Measurements from ENCODE around the gene CP.

DNA sequence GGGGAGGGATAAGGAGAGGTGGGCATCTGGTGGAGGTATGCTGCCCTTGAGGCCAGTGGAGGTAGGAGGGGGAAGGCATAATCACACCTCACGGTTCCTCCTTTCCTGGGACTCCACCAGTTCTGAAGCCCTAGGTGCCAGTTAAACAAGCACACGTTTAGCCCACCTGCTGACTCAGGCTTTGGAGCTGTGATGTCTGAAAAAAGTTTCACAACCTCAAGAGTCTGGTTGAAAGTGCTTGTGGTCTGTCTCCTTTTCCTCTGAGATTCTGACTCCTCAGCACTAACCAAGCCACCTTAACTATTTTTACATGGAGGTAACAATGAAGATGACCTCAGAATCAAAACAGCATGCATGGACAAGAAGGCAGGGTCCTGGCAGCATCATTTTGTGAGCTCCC, 69.2 kb downstream of the CP start:
- TF ChIP-seq POLR2A (IDR thresholded peaks at IDR 0.05) (no peak), EP300 (IDR thresholded peaks at IDR 0.05) (no peak)
- TF ChIP-seq, protein P1, sequence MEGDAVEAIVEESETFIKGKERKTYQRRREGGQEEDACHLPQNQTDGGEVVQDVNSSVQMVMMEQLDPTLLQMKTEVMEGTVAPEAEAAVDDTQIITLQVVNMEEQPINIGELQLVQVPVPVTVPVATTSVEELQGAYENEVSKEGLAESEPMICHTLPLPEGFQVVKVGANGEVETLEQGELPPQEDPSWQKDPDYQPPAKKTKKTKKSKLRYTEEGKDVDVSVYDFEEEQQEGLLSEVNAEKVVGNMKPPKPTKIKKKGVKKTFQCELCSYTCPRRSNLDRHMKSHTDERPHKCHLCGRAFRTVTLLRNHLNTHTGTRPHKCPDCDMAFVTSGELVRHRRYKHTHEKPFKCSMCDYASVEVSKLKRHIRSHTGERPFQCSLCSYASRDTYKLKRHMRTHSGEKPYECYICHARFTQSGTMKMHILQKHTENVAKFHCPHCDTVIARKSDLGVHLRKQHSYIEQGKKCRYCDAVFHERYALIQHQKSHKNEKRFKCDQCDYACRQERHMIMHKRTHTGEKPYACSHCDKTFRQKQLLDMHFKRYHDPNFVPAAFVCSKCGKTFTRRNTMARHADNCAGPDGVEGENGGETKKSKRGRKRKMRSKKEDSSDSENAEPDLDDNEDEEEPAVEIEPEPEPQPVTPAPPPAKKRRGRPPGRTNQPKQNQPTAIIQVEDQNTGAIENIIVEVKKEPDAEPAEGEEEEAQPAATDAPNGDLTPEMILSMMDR (IDR thresholded peaks at IDR 0.05): no peak
